ENCODE results near the gene SNRPD2. TPM values are rescaled to one million over a fixed set of nuclear protein-coding genes. Genes with fewer than 3 reads are reported as not detected.

Gene SNRPD2
- total RNA-seq, 1 experiment from 2014 or later, result 213 TPM

- no peak for DNase-seq (ENCODE audit: extremely low read depth, low read depth)
These were observed 31.1 kb downstream of the SNRPD2 start for GRCh38 chr19:45660636-45661035.

GRCh38 chr19:45659096-45659729, 32.5 kb downstream of the SNRPD2 start:
- DNase-seq (ENCODE audit: extremely low read depth, low read depth), result no peak

- no peak for DNase-seq (ENCODE audit: extremely low read depth, low read depth)
These were observed 34.1 kb downstream of the SNRPD2 start for GRCh38 chr19:45657520-45658167.

GRCh38 chr19:45655073-45655472, 36.7 kb downstream of the SNRPD2 start:
- no peak for DNase-seq (ENCODE audit: extremely low read depth, low read depth)

GRCh38 chr19:45653634-45654033, 38.1 kb downstream of the SNRPD2 start:
- no peak for DNase-seq (ENCODE audit: extremely low read depth, low read depth)

GRCh38 chr19:45650722-45651121, 41.0 kb downstream of the SNRPD2 start:
- DNase-seq (ENCODE audit: extremely low read depth, low read depth), result no peak

- DNase-seq (ENCODE audit: extremely low read depth, low read depth), result no peak
These were observed 45.4 kb downstream of the SNRPD2 start for GRCh38 chr19:45646345-45646698.

- peak; percentile 83 for DNase-seq (ENCODE audit: extremely low read depth, low read depth)
These were observed 46.0 kb downstream of the SNRPD2 start for GRCh38 chr19:45645631-45646344.

GRCh38 chr19:45645068-45645630, 46.6 kb downstream of the SNRPD2 start:
- DNase-seq (ENCODE audit: extremely low read depth, low read depth), result no peak

- DNase-seq (ENCODE audit: extremely low read depth, low read depth), result no peak
These were observed 47.6 kb downstream of the SNRPD2 start for GRCh38 chr19:45643927-45644771.

- DNase-seq (ENCODE audit: extremely low read depth, low read depth), result peak; percentile 67
These were observed 48.5 kb downstream of the SNRPD2 start for GRCh38 chr19:45643024-45643926.

GRCh38 chr19:45641274-45642105, 50.3 kb downstream of the SNRPD2 start:
- DNase-seq (ENCODE audit: extremely low read depth, low read depth), result peak; percentile 88

- DNase-seq (ENCODE audit: extremely low read depth, low read depth), result no peak
These were observed 50.9 kb downstream of the SNRPD2 start for GRCh38 chr19:45640849-45641273.

- DNase-seq (ENCODE audit: extremely low read depth, low read depth), result no peak
These were observed 52.6 kb downstream of the SNRPD2 start, which contains the start of gene EML2 for GRCh38 chr19:45638930-45639729. EML2 (minus strand) TSS chr19:45639397; CDS start chr19:45639376, 21 bp downstream.

- no peak for DNase-seq (ENCODE audit: extremely low read depth, low read depth)
These were observed 53.7 kb downstream of the SNRPD2 start for GRCh38 chr19:45637890-45638667.

Measured in NCI-H460 (cell line).